GM23338 (cell line): Measurements from ENCODE around the gene SLC9C1. TPM values are rescaled to one million over a fixed set of nuclear protein-coding genes. Genes with fewer than 3 reads are reported as not detected.

Source experiments
- ATAC-seq: fragments of 200-7000 bp; cut with Tn5 transposase; 3 replicates; pipeline ENCODE4 v1.9.1; 2020
- DNase-seq: peaks from one replicate; pipeline ENCODE4 v3.0.0-alpha.2; 2015; ENCODE audit warnings: low spot score
- H2AFZ ChIP-seq: fragments of 200-600 bp; sonication (generic); 2 replicates; pipeline ENCODE4 v1.8.0; 2016; ENCODE audit warnings: antibody characterized with exemption, mild to moderate bottlenecking, moderate library complexity
- H3F3A ChIP-seq: fragments of 200-600 bp; sonication (generic); replicated peaks from 2 replicates; pipeline ENCODE4 v1.8.0; 2017; ENCODE audit warnings: antibody characterized with exemption, mixed run types, low read depth
- H3K27ac ChIP-seq: fragments of 200-600 bp; sonication (generic); 2 replicates; pipeline ENCODE4 v1.6.1; 2016; ENCODE audit warnings: low read depth
- H3K27me3 ChIP-seq: fragments of 200-600 bp; sonication (generic); 2 replicates; pipeline ENCODE4 v1.8.0; 2016; ENCODE audit warnings: mild to moderate bottlenecking, mixed run types, moderate library complexity; ENCODE audit not compliant: insufficient read depth
- H3K36me3 ChIP-seq: fragments of 200-600 bp; sonication (generic); 2 replicates; pipeline ENCODE4 v1.8.0; 2016; ENCODE audit warnings: mild to moderate bottlenecking; ENCODE audit not compliant: insufficient read depth
- H3K4me1 ChIP-seq: fragments of 200-600 bp; sonication (generic); 2 replicates; pipeline ENCODE4 v1.8.0; 2016; ENCODE audit warnings: mild to moderate bottlenecking, moderate library complexity; ENCODE audit not compliant: insufficient read depth
- H3K4me2 ChIP-seq: fragments of 200-600 bp; sonication (generic); 2 replicates; pipeline ENCODE4 v1.7.1; 2017; ENCODE audit warnings: mixed run types
- H3K4me3 ChIP-seq: fragments of 200-600 bp; sonication (generic); 2 replicates; pipeline ENCODE4 v1.6.1; 2016; ENCODE audit warnings: mixed run types
- H3K79me2 ChIP-seq: fragments of 200-600 bp; sonication (generic); replicated peaks from 2 replicates; pipeline ENCODE4 v1.8.0; 2017; ENCODE audit warnings: mild to moderate bottlenecking; ENCODE audit not compliant: insufficient read depth
- H3K9me2 ChIP-seq: fragments of 200-600 bp; sonication (generic); 2 replicates; pipeline ENCODE4 v1.8.0; 2017; ENCODE audit not compliant: insufficient read depth
- H4K20me1 ChIP-seq: fragments of 200-600 bp; sonication (generic); replicated peaks from 2 replicates; pipeline ENCODE4 v1.8.0; 2017; ENCODE audit warnings: mild to moderate bottlenecking; ENCODE audit not compliant: insufficient read depth
- H3K27ac Mint-ChIP-seq: 2 replicates; pipeline ENCODE4 v1.8.0; 2020; ENCODE audit warnings: inconsistent platforms, mild to moderate bottlenecking, moderate library complexity, mixed read lengths
- H3K27me3 Mint-ChIP-seq: 3 replicates; pipeline ENCODE4 v1.8.0; 2022; ENCODE audit warnings: low read depth, mild to moderate bottlenecking, moderate library complexity, mixed read lengths, inconsistent platforms; ENCODE audit not compliant: insufficient read depth, poor library complexity
- H3K36me3 Mint-ChIP-seq: 3 replicates; pipeline ENCODE4 v1.8.0; 2021; ENCODE audit warnings: low read depth, mild to moderate bottlenecking, inconsistent platforms, moderate library complexity, mixed read lengths
- H3K4me1 Mint-ChIP-seq: 3 replicates; pipeline ENCODE4 v1.8.0; 2020; ENCODE audit warnings: mild to moderate bottlenecking, inconsistent platforms, mixed read lengths
- H3K4me3 Mint-ChIP-seq: 3 replicates; pipeline ENCODE4 v1.8.0; 2021; ENCODE audit warnings: moderate library complexity, mild to moderate bottlenecking, inconsistent platforms, mixed read lengths
- H3K9me3 Mint-ChIP-seq: 3 replicates; pipeline ENCODE4 v1.8.0; 2020; ENCODE audit warnings: moderate library complexity, mild to moderate bottlenecking, inconsistent platforms, mixed read lengths
- CTCF ChIP-seq, 2 experiments: fragments of 200-600 bp in 1 of 2; sonication (generic) in 1 of 2; conservative IDR thresholded peaks; 2 replicates each; pipeline versions ENCODE4 v1.5.1 to v1.6.1; 2016 to 2017; ENCODE audit warnings: antibody characterized with exemption in 2 of 2, low read depth in 2 of 2, mild to moderate bottlenecking in 2 of 2, moderate library complexity in 1 of 2
- ETS1 ChIP-seq: IDR thresholded peaks from 2 replicates; pipeline ENCODE4 v1.6.1; 2016; ENCODE audit warnings: antibody characterized with exemption
- EZH2 ChIP-seq: fragments of 200-600 bp; sonication (generic); IDR thresholded peaks from one replicate; pipeline ENCODE4 v1.8.0; 2017; ENCODE audit warnings: antibody characterized with exemption, mild to moderate bottlenecking, low read depth; ENCODE audit not compliant: unreplicated experiment
- JUNB ChIP-seq: IDR thresholded peaks from one replicate; pipeline ENCODE4 v1.6.1; 2016; ENCODE audit warnings: antibody characterized with exemption; ENCODE audit not compliant: unreplicated experiment
- POLR2AphosphoS5 ChIP-seq: IDR thresholded peaks from 2 replicates; pipeline ENCODE4 v1.6.1; 2016; ENCODE audit warnings: antibody characterized with exemption, low read depth
- REST ChIP-seq: IDR thresholded peaks from one replicate; pipeline ENCODE4 v1.6.1; 2018; ENCODE audit warnings: antibody characterized with exemption; ENCODE audit not compliant: unreplicated experiment
- STAT1 ChIP-seq: IDR thresholded peaks from one replicate; pipeline ENCODE4 v1.6.1; 2016; ENCODE audit warnings: antibody characterized with exemption; ENCODE audit not compliant: unreplicated experiment
- ZNF331 ChIP-seq: fragments of 250-450 bp; sonication (Bioruptor Pico); IDR thresholded peaks from 2 replicates; pipeline ENCODE4 v1.5.0; 2020; ENCODE audit warnings: low read depth, mild to moderate bottlenecking, moderate library complexity
- ZNF462 ChIP-seq: fragments of 250-450 bp; sonication (Bioruptor Pico); IDR thresholded peaks from 2 replicates; pipeline ENCODE4 v1.5.0; 2020; ENCODE audit warnings: mild to moderate bottlenecking, moderate library complexity
- polyA plus RNA-seq: library from polyadenylated mRNA; unstranded; fragments of >200 nt; fragmentation: Nextera tagmentation; extraction: Ambion mirVana; gene quantifications from 2 replicates; pipeline ENCODE4 v1.2.1, GENCODE V29; 2016
- total RNA-seq: library from RNA; depleted of rRNA; stranded (reverse); fragments of >200 nt; shearing (Covaris generic); gene quantifications from 2 replicates; pipeline ENCODE4 v1.2.3, GENCODE V29; 2014

SLC9C1 gene
- total and polyA plus RNA-seq, 2 experiments from 2014 or later = 0.97 to 1.8 TPM

- TF ChIP-seq ETS1 = no peak
- no peak for TF ChIP-seq POLR2AphosphoS5
- no peak for TF ChIP-seq ZNF331
- TF ChIP-seq REST = no peak
These were observed 64.0 kb downstream of the SLC9C1 start (continued) for GRCh38 chr3:112230033-112230432.

GRCh38 chr3:112228786-112229185, 65.2 kb downstream of the SLC9C1 start:
- H3K27ac Mint-ChIP-seq = no peak overlapping the region
- peaks cover 8% of the 10 kb centered on the region; the same call in 1 of the 2 replicates for H3K4me1 ChIP-seq
- H2AFZ ChIP-seq = no peak overlapping the region
- H3K36me3 ChIP-seq = no peaks in the 10 kb centered on the region
- no peak for ATAC-seq
- H3K27me3 Mint-ChIP-seq = peaks cover 2% of the 10 kb centered on the region
- no peak overlapping the region for H3K4me3 ChIP-seq
- no peaks in the 10 kb centered on the region for H3K79me2 ChIP-seq
- no peaks in the 10 kb centered on the region; the same call in 2 of the 3 replicates for H3K36me3 Mint-ChIP-seq
- no peaks in the 10 kb centered on the region for H4K20me1 ChIP-seq
- no peaks in the 10 kb centered on the region for H3K27me3 ChIP-seq
- DNase-seq = no peak
- H3K27ac ChIP-seq = no peak overlapping the region
- H3K4me1 Mint-ChIP-seq = no peaks in the 10 kb centered on the region; the same call in 1 of the 3 replicates
- peaks cover 4% of the 10 kb centered on the region; the same call in 1 of the 2 replicates for H3K9me2 ChIP-seq
- no peak overlapping the region for H3K4me2 ChIP-seq
- H3K9me3 Mint-ChIP-seq = peaks cover 10% of the 10 kb centered on the region
- H3K4me3 Mint-ChIP-seq = no peak overlapping the region
- no peaks in the 10 kb centered on the region for H3F3A ChIP-seq
- TF ChIP-seq ETS1 (no peak), JUNB (no peak), STAT1 (no peak), ZNF331 (no peak), CTCF (conservative IDR thresholded peaks at IDR 0.05; ENCODE audit: low read depth in 2 of 2) (no peak), ZNF462 (CRISPR knock-in tag) (no peak), EZH2 (no peak), POLR2AphosphoS5 (no peak)
